IMR-90 (cell line): Measurements from ENCODE around the gene DNMT3A. TPM values are rescaled to one million over a fixed set of nuclear protein-coding genes. Genes with fewer than 3 reads are reported as not detected.

Source experiments
- ATAC-seq: fragments of 200-7000 bp; cut with Tn5 transposase; 2 replicates; pipeline ENCODE4 v1.9.1; 2020; ENCODE audit warnings: low read depth, mild to moderate bottlenecking, moderate library complexity
- BruUV-seq: library from RNA; stranded (reverse); fragments of 400-500 nt; replicated peaks from 2 replicates; lab custom pipeline; 2021; lab: Mats Ljungman, UMichigan
- CTCF ChIA-PET: fragments of 300-600 bp; formaldehyde crosslinking; extraction: SDS; loops from one replicate; lab custom pipeline; 2021; ENCODE audit warnings: antibody characterized with exemption; lab: Yijun Ruan, JAX
- POLR2A ChIA-PET: fragments of 300-600 bp; sonication (Branson Sonifier 250); formaldehyde crosslinking; loops from one replicate; lab custom pipeline; 2022; ENCODE audit warnings: antibody characterized with exemption; ENCODE audit not compliant: unreplicated experiment; lab: Charles Lee
- DNase-seq: peaks from one replicate; pipeline ENCODE4 v3.0.0; 2013
- H2AFZ ChIP-seq: replicated peaks from 2 replicates; pipeline ENCODE3; 2013; ENCODE audit warnings: low read length, mild to moderate bottlenecking; ENCODE audit not compliant: poor library complexity
- H2AK5ac ChIP-seq: 2 replicates; pipeline ENCODE4 v1.6.1; 2013; ENCODE audit warnings: low read depth, low read length, inconsistent platforms
- H2AK9ac ChIP-seq: replicated peaks from 2 replicates; pipeline ENCODE3; 2013; ENCODE audit warnings: mild to moderate bottlenecking, low read depth, low read length, moderate library complexity; ENCODE audit not compliant: poor library complexity
- H2BK120ac ChIP-seq: 2 replicates; pipeline ENCODE4 v1.6.1; 2013; ENCODE audit warnings: low read depth, low read length, inconsistent platforms
- H2BK15ac ChIP-seq: 3 replicates; pipeline ENCODE4 v1.6.1; 2013; ENCODE audit warnings: low read depth, low read length, inconsistent platforms
- H2BK20ac ChIP-seq: 2 replicates; pipeline ENCODE4 v1.6.1; 2013; ENCODE audit warnings: low read depth, mild to moderate bottlenecking, inconsistent platforms, low read length, moderate library complexity
- H2BK5ac ChIP-seq: 2 replicates; pipeline ENCODE4 v1.6.1; 2013; ENCODE audit warnings: mild to moderate bottlenecking, low read depth, low read length, inconsistent platforms; ENCODE audit not compliant: poor library complexity, severe bottlenecking
- H3K14ac ChIP-seq: replicated peaks from 2 replicates; pipeline ENCODE4 v1.6.1; 2013; ENCODE audit warnings: low read depth, low read length, inconsistent platforms
- H3K18ac ChIP-seq: 2 replicates; pipeline ENCODE4 v1.6.1; 2013; ENCODE audit warnings: low read depth, low read length, control low read depth
- H3K23ac ChIP-seq: 2 replicates; pipeline ENCODE4 v1.6.1; 2013; ENCODE audit warnings: low read depth, low read length, inconsistent platforms
- H3K27ac ChIP-seq: 2 replicates; pipeline ENCODE4 v1.5.1; 2013; ENCODE audit warnings: mild to moderate bottlenecking, control low read depth, low read length; ENCODE audit not compliant: insufficient read depth
- H3K27me3 ChIP-seq: 2 replicates; pipeline ENCODE4 v1.6.1; 2013; ENCODE audit warnings: low read length; ENCODE audit not compliant: control insufficient read depth, insufficient read depth
- H3K36me3 ChIP-seq: 2 replicates; pipeline ENCODE4 v1.6.1; 2013; ENCODE audit warnings: low read length, mixed read lengths; ENCODE audit not compliant: control insufficient read depth, insufficient read depth
- H3K4ac ChIP-seq: 2 replicates; pipeline ENCODE4 v1.6.1; 2013; ENCODE audit warnings: low read depth, low read length, inconsistent platforms
- H3K4me1 ChIP-seq: 2 replicates; pipeline ENCODE4 v1.6.1; 2013; ENCODE audit warnings: low read length, mixed read lengths; ENCODE audit not compliant: control insufficient read depth, insufficient read depth
- H3K4me2 ChIP-seq: 2 replicates; pipeline ENCODE4 v1.6.1; 2013; ENCODE audit warnings: low read depth, mild to moderate bottlenecking, control low read depth, low read length, moderate library complexity
- H3K4me3 ChIP-seq: 2 replicates; pipeline ENCODE4 v1.5.1; 2013; ENCODE audit warnings: low read depth, mild to moderate bottlenecking, control low read depth, low read length, moderate library complexity; ENCODE audit not compliant: insufficient read depth
- H3K56ac ChIP-seq: 2 replicates; pipeline ENCODE4 v1.6.1; 2013; ENCODE audit warnings: low read length, inconsistent platforms; ENCODE audit not compliant: insufficient read depth; ENCODE audit errors: extremely low read depth
- H3K79me1 ChIP-seq, 2 experiments: 2 replicates each; pipeline ENCODE4 v1.6.1; 2013; ENCODE audit warnings: low read length in 2 of 2, inconsistent platforms in 1 of 2, low read depth in 1 of 2
- H3K9ac ChIP-seq: 2 replicates; pipeline ENCODE4 v1.6.1; 2013; ENCODE audit warnings: low read depth, low read length, control low read depth
- H3K9me1 ChIP-seq: 2 replicates; pipeline ENCODE4 v1.6.1; 2013; ENCODE audit warnings: low read length, inconsistent platforms; ENCODE audit not compliant: insufficient read depth
- H3K9me3 ChIP-seq: 2 replicates; pipeline ENCODE4 v1.6.1; 2013; ENCODE audit warnings: low read length; ENCODE audit not compliant: control insufficient read depth, insufficient read depth
- H4K20me1 ChIP-seq: 2 replicates; pipeline ENCODE4 v1.6.1; 2013; ENCODE audit warnings: low read length, inconsistent platforms; ENCODE audit not compliant: insufficient read depth
- H4K5ac ChIP-seq: 2 replicates; pipeline ENCODE4 v1.6.1; 2013; ENCODE audit warnings: mild to moderate bottlenecking, low read depth, low read length, control low read depth
- H4K8ac ChIP-seq, 2 experiments: 2 replicates each; pipeline ENCODE4 v1.6.1; 2013; ENCODE audit warnings: low read depth in 2 of 2, low read length in 2 of 2, control low read depth in 1 of 2, inconsistent platforms in 1 of 2
- H4K91ac ChIP-seq: 2 replicates; pipeline ENCODE4 v1.6.1; 2013; ENCODE audit warnings: low read depth, low read length, inconsistent platforms; ENCODE audit not compliant: insufficient read depth
- BHLHE40 ChIP-seq: fragments of 150-350 bp; IDR thresholded peaks from 2 replicates; pipeline ENCODE4 v1.6.1; 2016; ENCODE audit warnings: mild to moderate bottlenecking, low read depth, low read length
- CEBPB ChIP-seq: IDR thresholded peaks from 2 replicates; pipeline ENCODE4 v1.6.1; 2012; ENCODE audit warnings: low read depth, low read length, improper control_type of control experiment
- CHD1 ChIP-seq: IDR thresholded peaks from 2 replicates; pipeline ENCODE4 v1.6.1; 2012; ENCODE audit warnings: low read depth, low read length, improper control_type of control experiment
- FOS ChIP-seq: fragments of 150-350 bp; IDR thresholded peaks from 2 replicates; pipeline ENCODE4 v1.6.1; 2016; ENCODE audit warnings: low read depth, low read length
- MAFK ChIP-seq: IDR thresholded peaks from 2 replicates; pipeline ENCODE4 v1.6.1; 2012; ENCODE audit warnings: low read depth, low read length, improper control_type of control experiment
- MAZ ChIP-seq: IDR thresholded peaks from 2 replicates; pipeline ENCODE4 v1.6.1; 2012; ENCODE audit warnings: low read depth, mild to moderate bottlenecking, low read length, improper control_type of control experiment, moderate library complexity, borderline replicate concordance
- MXI1 ChIP-seq: IDR thresholded peaks from 2 replicates; pipeline ENCODE4 v1.6.1; 2012; ENCODE audit warnings: low read depth, mild to moderate bottlenecking, low read length, moderate library complexity, borderline replicate concordance
- NFE2L2 ChIP-seq: fragments of 150-350 bp; IDR thresholded peaks from 2 replicates; pipeline ENCODE4 v1.6.1; 2016; ENCODE audit warnings: low read depth, mild to moderate bottlenecking, low read length
- POLR2A ChIP-seq: IDR thresholded peaks from 2 replicates; pipeline ENCODE4 v1.6.1; 2012; ENCODE audit warnings: mild to moderate bottlenecking, low read depth, low read length
- RAD21 ChIP-seq: IDR thresholded peaks from 2 replicates; pipeline ENCODE4 v1.6.1; 2012; ENCODE audit warnings: low read length, improper control_type of control experiment
- RFX5 ChIP-seq: IDR thresholded peaks from 2 replicates; pipeline ENCODE4 v1.8.0; 2012; ENCODE audit warnings: low read depth, mild to moderate bottlenecking, low read length, moderate library complexity
- SMC3 ChIP-seq: fragments of 150-350 bp; IDR thresholded peaks from 2 replicates; pipeline ENCODE4 v1.6.1; 2016; ENCODE audit warnings: low read depth, mild to moderate bottlenecking, antibody characterized with exemption, low read length, moderate library complexity
- WGBS, 2 experiments: methylation state at CpG; one replicate each; pipeline versions ENCODE4 v1.1.5 to v1.1.7; 2013; ENCODE audit warnings: missing lambda C conversion rate in 2 of 2; ENCODE audit not compliant: insufficient read length in 1 of 2; ENCODE audit errors: extremely low coverage in 2 of 2; 5-methylcytosine and 5-hydroxymethylcytosine counted together
- dilution Hi-C: fragments of 300-500 bp; cut with HindIII; formaldehyde crosslinking; loops from one replicate; pipeline ENCODE4 v1.14.3; 2018; ENCODE audit warnings: low sequenced_read_pairs; ENCODE audit not compliant: unreplicated experiment
- in situ Hi-C: fragments of 300-500 bp; cut with MboI; formaldehyde crosslinking; loops from 3 replicates; pipeline ENCODE4 v1.14.3; 2019; ENCODE audit warnings: low sequenced_read_pairs, inconsistent platforms, mixed read lengths
- intact Hi-C: fragments of 100-400 bp; cut with micrococcal nuclease; formaldehyde crosslinking; loops from 2 replicates; pipeline ENCODE4 v1.10.0; 2022
- polyA plus RNA-seq, 3 experiments: library from polyadenylated mRNA; depleted of rRNA; stranded (reverse); fragments of >200 nt; gene quantifications; 2 replicates each; pipeline ENCODE4 v1.2.3, GENCODE V29; 2012; ENCODE audit warnings: low replicate concordance in 1 of 3
- total RNA-seq: library from RNA; depleted of rRNA; stranded (reverse); fragments of >200 nt; gene quantifications from 2 replicates; pipeline ENCODE4 v1.2.3, GENCODE V29; 2012
- TF ChIP-seq, protein P1 (sequence below): fragments of 150-350 bp; IDR thresholded peaks from 2 replicates; pipeline ENCODE4 v1.6.1; 2017; ENCODE audit warnings: mild to moderate bottlenecking, antibody characterized with exemption, low read length, low read depth

The DNMT3A gene
- total and polyA plus RNA-seq, 2 of the 4 experiments (the other 2 are of a cell fraction): 4.4 to 9.7 TPM

DNA sequence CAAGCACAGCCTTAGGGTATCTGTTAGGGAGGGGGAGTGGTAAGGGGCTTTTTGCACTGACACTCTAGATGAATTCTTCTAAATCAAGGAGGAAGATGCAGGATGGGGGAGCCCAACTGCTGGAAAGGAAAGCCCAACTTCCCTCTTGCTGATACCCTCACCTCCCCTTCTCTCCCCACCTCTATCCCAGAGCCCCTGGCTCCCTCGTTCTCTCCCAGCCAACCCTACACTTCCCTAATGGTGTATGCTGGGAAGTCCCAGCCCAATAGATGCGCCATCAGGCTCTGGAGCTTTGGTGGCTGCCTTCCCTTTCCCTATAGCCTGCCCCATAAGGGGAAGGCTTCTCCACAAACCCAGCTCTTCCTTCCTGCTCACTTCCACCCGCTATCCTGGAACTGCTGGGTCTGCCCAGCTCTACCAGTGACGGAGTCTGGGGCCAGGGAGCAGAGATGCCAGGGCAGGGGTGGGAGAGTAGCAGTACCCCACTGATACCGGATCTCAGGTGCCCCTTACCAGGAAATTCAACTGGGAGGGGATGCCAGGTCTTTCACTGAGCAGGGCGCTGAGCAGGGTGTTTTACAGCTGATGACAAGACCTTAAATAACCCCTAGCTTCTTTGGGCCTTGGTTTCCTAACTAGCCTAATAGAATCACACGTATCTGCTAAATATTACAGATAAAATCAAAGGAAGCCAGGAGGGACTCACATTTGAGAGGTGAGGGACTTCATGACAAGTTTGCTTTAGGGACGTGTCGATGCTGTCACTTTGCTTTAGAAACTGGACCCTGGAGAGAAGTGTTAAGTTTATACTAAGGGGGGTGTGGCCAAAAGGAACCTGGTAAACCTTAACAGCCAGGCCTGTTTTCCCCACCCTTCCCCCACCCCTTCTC lies 82.6 kb downstream of the DNMT3A start (continued):
- no peak for TF ChIP-seq MXI1

DNA sequence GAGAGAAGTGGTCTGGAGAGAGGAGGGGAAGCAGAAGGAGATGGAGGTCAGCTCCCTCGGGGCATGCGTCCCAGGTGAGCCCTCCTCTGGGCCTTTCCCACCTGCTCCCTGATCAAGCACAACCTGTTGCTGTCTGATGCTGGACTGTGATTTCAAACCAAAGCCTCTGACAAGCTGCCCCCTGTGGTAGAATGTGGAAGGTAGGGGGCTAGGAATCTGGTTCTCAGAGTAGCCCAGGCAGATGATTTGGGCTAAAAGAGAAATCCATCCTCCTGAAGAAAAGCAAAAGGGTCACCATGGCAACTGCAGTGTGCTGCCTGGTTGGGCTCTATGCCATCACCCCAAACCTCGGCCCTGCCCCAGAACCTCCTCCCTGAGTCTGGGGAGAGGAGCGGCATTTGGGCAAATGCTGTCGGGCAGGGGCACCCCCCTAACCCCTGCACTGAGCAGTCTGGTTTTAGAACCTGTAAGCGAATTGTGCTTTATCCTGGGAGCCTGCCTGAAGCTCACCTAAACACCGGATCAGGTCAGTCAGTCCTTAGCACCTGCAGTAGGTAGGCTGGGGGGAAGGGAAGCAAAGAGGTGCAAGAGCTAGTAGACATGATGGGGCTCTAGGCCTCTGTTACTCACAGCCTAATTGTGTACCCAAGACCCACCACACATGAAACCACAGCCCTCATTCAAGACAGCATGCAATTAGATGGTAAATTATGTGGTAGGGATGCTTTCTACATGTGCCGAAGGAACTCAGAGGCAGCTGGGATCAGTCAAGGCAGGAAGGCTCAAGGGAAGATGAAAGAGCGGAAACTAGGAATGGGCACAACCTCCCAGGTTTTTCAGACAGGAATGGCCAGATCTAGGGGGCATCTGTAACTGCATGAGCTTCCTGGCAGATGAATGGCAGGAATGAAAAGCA lies 83.5 kb downstream of the DNMT3A start:
- no peak overlapping the region for H2AK9ac ChIP-seq
- H3K27me3 ChIP-seq: no peaks in the 10 kb centered on the region
- H3K14ac ChIP-seq: no peak overlapping the region
- no peak overlapping the region for H3K4me3 ChIP-seq
- in situ Hi-C loops (no loop called here), dilution Hi-C loops (no loop called here), intact Hi-C loops (loop anchor here (10.0 kb wide), 1 partner anchor 307 kb away; no protein-coding TSS in a partner anchor)
- no peak overlapping the region for H4K8ac ChIP-seq
- no peaks in the 10 kb centered on the region for H3K79me1 ChIP-seq
- H3K56ac ChIP-seq: no peak overlapping the region
- H3K4me1 ChIP-seq: peaks cover 6% of the 10 kb centered on the region
- H3K18ac ChIP-seq: no peak overlapping the region
- H3K36me3 ChIP-seq: peaks cover 30% of the 10 kb centered on the region
- no peak overlapping the region for H2BK120ac ChIP-seq
- no peak overlapping the region for H2BK5ac ChIP-seq
- ATAC-seq (no peak), DNase-seq (no peak)
- H2BK20ac ChIP-seq: no peak overlapping the region
- WGBS, 2 experiments: 80% methylated on average over 4 of the region's 9 CpGs; no CpG with 5 or more reads in 1 of the 2 experiments
- no peak overlapping the region for H2BK15ac ChIP-seq
- POLR2A ChIA-PET: no interaction called here
- H3K9ac ChIP-seq: no peak overlapping the region
- no peak overlapping the region for H2AK5ac ChIP-seq
- H3K9me1 ChIP-seq: no peaks in the 10 kb centered on the region
- CTCF ChIA-PET: no interaction called here
- no TSS peak for BruUV-seq
- H4K91ac ChIP-seq: no peak overlapping the region
- no peaks in the 10 kb centered on the region for H3K9me3 ChIP-seq
- no peak overlapping the region for H2AFZ ChIP-seq
- no peak overlapping the region for H3K27ac ChIP-seq
- H3K4ac ChIP-seq: no peak overlapping the region
- H4K5ac ChIP-seq: no peak overlapping the region
- H3K23ac ChIP-seq: no peak overlapping the region
- H3K4me2 ChIP-seq: no peak overlapping the region
- H4K20me1 ChIP-seq: no peaks in the 10 kb centered on the region
- TF ChIP-seq SMC3 (no peak), MXI1 (no peak), MAFK (no peak), CHD1 (no peak), RFX5 (no peak), RAD21 (no peak), MAZ (no peak), BHLHE40 (no peak), NFE2L2 (no peak), CEBPB (no peak), FOS (no peak), POLR2A (no peak)
- TF ChIP-seq, protein P1, sequence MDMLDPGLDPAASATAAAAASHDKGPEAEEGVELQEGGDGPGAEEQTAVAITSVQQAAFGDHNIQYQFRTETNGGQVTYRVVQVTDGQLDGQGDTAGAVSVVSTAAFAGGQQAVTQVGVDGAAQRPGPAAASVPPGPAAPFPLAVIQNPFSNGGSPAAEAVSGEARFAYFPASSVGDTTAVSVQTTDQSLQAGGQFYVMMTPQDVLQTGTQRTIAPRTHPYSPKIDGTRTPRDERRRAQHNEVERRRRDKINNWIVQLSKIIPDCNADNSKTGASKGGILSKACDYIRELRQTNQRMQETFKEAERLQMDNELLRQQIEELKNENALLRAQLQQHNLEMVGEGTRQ: no peak
